Keratinocyte (primary cell): ENCODE measurements around the gene LGALS7B. TPM values are rescaled to one million over a fixed set of nuclear protein-coding genes. Genes with fewer than 3 reads are reported as not detected.

Experiments
- DNase-seq: peaks from one replicate; pipeline ENCODE4 v3.0.0-alpha.2; 2011; ENCODE audit warnings: low read depth, missing footprints, low spot score
- FAIRE-seq: peaks from 2 replicates; lab custom pipeline; 2011; peaks lifted over from hg19 to GRCh38; lab: Jason Lieb, UNC
- H2AFZ ChIP-seq: 2 replicates; pipeline ENCODE4 v1.6.0; 2012; ENCODE audit warnings: low read length, control low read depth, inconsistent platforms; ENCODE audit not compliant: control insufficient read depth
- H3K27ac ChIP-seq: 2 replicates; pipeline ENCODE4 v1.5.1; 2011; ENCODE audit warnings: low read length; ENCODE audit not compliant: control insufficient read depth, insufficient read depth
- H3K27me3 ChIP-seq: 3 replicates; pipeline ENCODE4 v1.6.0; 2011; ENCODE audit warnings: low read length; ENCODE audit not compliant: control insufficient read depth, insufficient read depth; ENCODE audit errors: extremely low read depth
- H3K36me3 ChIP-seq, 2 experiments: 2 replicates in 1 of 2; 3 replicates in 1 of 2; pipeline ENCODE4 v1.5.1; 2011; ENCODE audit warnings: low read length in 2 of 2, mild to moderate bottlenecking in 1 of 2; ENCODE audit not compliant: control insufficient read depth in 2 of 2, insufficient read depth in 2 of 2; ENCODE audit errors: extremely low read depth in 1 of 2
- H3K4me1 ChIP-seq: 3 replicates; pipeline ENCODE4 v1.5.1; 2011; ENCODE audit warnings: low read length; ENCODE audit not compliant: control insufficient read depth, insufficient read depth; ENCODE audit errors: extremely low read depth
- H3K4me2 ChIP-seq: 3 replicates; pipeline ENCODE4 v1.6.0; 2011; ENCODE audit warnings: low read depth, low read length; ENCODE audit not compliant: control insufficient read depth, insufficient read depth; ENCODE audit errors: extremely low read depth
- H3K4me3 ChIP-seq, 3 experiments: fragments of 200-600 bp in 1 of 3; sonication (generic) in 1 of 3; 2 replicates in 2 of 3; 3 replicates in 1 of 3; pipeline ENCODE4 v1.5.1; 2011 to 2016; ENCODE audit warnings: low read length in 3 of 3, mild to moderate bottlenecking in 3 of 3, control low read depth in 2 of 3, inconsistent platforms in 1 of 3, low read depth in 1 of 3, mixed read lengths in 1 of 3, mixed run types in 1 of 3, moderate library complexity in 1 of 3; ENCODE audit not compliant: control insufficient read depth in 2 of 3, insufficient read depth in 2 of 3; ENCODE audit errors: extremely low read depth in 1 of 3
- H3K79me2 ChIP-seq: 2 replicates; pipeline ENCODE4 v1.6.0; 2012; ENCODE audit warnings: low read length; ENCODE audit not compliant: control insufficient read depth, insufficient read depth
- H3K9ac ChIP-seq: 3 replicates; pipeline ENCODE4 v1.6.0; 2011; ENCODE audit warnings: low read length; ENCODE audit not compliant: control insufficient read depth, insufficient read depth; ENCODE audit errors: extremely low read depth
- H3K9me1 ChIP-seq: 3 replicates; pipeline ENCODE4 v1.6.0; 2011; ENCODE audit warnings: low read length; ENCODE audit not compliant: control insufficient read depth, insufficient read depth; ENCODE audit errors: extremely low read depth
- H3K9me3 ChIP-seq: 2 replicates; pipeline ENCODE4 v1.5.1; 2012; ENCODE audit warnings: low read depth, low read length; ENCODE audit not compliant: control insufficient read depth
- H4K20me1 ChIP-seq: 3 replicates; pipeline ENCODE4 v1.6.0; 2011; ENCODE audit warnings: low read length; ENCODE audit not compliant: control insufficient read depth, insufficient read depth; ENCODE audit errors: extremely low read depth
- CTCF ChIP-seq, 3 experiments: IDR thresholded peaks in 1 of 3; conservative IDR thresholded peaks in 1 of 3; optimal IDR thresholded peaks in 1 of 3; 2 replicates in 2 of 3; 3 replicates in 1 of 3; pipeline versions ENCODE3 to v1.5.1; 2011; ENCODE audit warnings: low read length in 3 of 3, mild to moderate bottlenecking in 3 of 3, moderate library complexity in 2 of 3, control low read depth in 1 of 3, inconsistent platforms in 1 of 3; ENCODE audit not compliant: insufficient read depth in 2 of 3; ENCODE audit errors: extremely low read depth in 1 of 3
- EZH2 ChIP-seq: IDR thresholded peaks from one replicate; pipeline ENCODE4 v1.6.1; 2012; ENCODE audit warnings: inconsistent platforms, mild to moderate bottlenecking, low read length, moderate library complexity
- dilution Hi-C: fragments of 300-500 bp; cut with MboI; formaldehyde crosslinking; loops from one replicate; pipeline ENCODE4 v1.7.0; 2020; ENCODE audit warnings: low sequenced_read_pairs; ENCODE audit not compliant: extremely low pct_ligation_motif_present
- polyA plus RNA-seq, 5 experiments: library from polyadenylated mRNA; depleted of rRNA in 3 of 5; stranded (reverse) in 3 of 5; stranded (forward) in 1 of 5; unstranded in 1 of 5; fragments of >200 nt; gene quantifications; 1 replicate in 1 of 5; 2 replicates in 3 of 5; 3 replicates in 1 of 5; pipeline versions ENCODE4 v1.2.1 to v1.2.3, GENCODE V29; 2011 to 2012; ENCODE audit warnings: missing spikeins in 2 of 5, low read depth in 1 of 5, low replicate concordance in 1 of 5

The LGALS7B gene
- polyA plus RNA-seq, 1 donor (not counting 4 experiments of a cell fraction or from before 2014, with no cell fraction given), result 1,668 TPM

GRCh38 chr19:38742906-38743305 is 46.1 kb upstream of the LGALS7B start:
- Histone ChIP-seq H3K9me1 (no peaks in the 10 kb centered on the region), H2AFZ (no peak overlapping the region), H3K36me3 (no peaks in the 10 kb centered on the region), H3K4me1 (peaks cover 8% of the 10 kb centered on the region), H3K4me3 (no peak overlapping the region), H3K79me2 (no peaks in the 10 kb centered on the region), H3K9ac (no peak overlapping the region), H3K4me2 (no peak overlapping the region), H3K27me3 (no peaks in the 10 kb centered on the region), H3K9me3 (no peaks in the 10 kb centered on the region), H4K20me1 (no peaks in the 10 kb centered on the region), H3K27ac (no peak overlapping the region)
- DNase-seq (no peak), FAIRE-seq (no peak)
- no peak for TF ChIP-seq EZH2
- no peak for TF ChIP-seq CTCF (optimal IDR thresholded peaks at IDR 0.05 in 1 of 3, IDR thresholded peaks at IDR 0.05 in 1 of 3, conservative IDR thresholded peaks at IDR 0.05 in 1 of 3; ENCODE audit: extremely low read depth in 1 of 3, insufficient read depth in 2 of 3, low read length in 3 of 3)
- dilution Hi-C loops, result no loop called here

DNA sequence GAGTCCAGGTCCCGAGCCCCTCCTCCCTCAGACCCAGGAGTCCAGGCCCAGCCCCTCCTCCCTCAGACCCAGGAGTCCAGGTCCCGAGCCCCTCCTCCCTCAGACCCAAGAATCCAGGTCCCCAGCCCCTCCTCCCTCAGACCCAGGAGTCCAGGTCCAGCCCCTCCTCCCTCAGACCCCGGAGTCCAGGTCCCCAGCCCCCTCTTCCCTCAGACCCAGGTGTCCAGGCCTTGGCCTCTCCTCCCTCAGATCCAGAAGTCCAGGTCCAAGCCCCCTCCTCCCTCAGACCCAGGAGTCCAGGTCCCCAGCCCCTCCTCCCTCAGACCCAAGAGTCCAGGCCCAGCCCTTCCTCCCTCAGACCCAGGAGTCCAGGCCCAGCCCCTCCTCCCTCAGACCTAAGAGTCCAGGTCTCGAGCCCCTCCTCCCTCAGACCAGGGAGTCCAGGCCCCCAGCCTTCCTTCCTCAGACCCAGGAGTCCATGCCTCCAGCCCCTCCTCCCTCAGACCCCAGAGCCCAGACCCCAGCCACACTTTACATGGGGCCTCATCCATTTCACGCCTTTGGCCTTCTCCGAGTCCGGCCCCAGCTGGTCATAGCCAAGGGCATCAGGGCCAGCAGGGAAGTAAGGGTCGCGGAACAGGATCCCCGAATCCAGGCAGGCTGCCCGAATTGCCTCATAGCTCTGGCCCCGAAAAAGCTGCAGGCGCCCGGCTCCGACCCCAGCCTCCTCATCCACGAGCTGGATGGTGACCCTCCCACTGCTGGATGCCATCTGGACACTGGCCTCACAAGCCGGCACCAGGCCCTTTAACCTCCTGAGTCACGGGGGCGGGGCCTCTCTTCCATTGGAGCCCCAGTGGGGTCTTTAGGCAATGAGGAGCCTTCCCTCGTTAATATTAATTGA is 45.4 kb upstream of the LGALS7B start:
- no peak for TF ChIP-seq CTCF (optimal IDR thresholded peaks at IDR 0.05 in 1 of 3, IDR thresholded peaks at IDR 0.05 in 1 of 3, conservative IDR thresholded peaks at IDR 0.05 in 1 of 3; ENCODE audit: extremely low read depth in 1 of 3, insufficient read depth in 2 of 3, low read length in 3 of 3)
- TF ChIP-seq EZH2, result no peak
- Histone ChIP-seq H2AFZ (no peak overlapping the region), H4K20me1 (no peaks in the 10 kb centered on the region), H3K4me2 (no peak overlapping the region), H3K27me3 (no peaks in the 10 kb centered on the region), H3K9me3 (no peaks in the 10 kb centered on the region), H3K4me3 (no peak overlapping the region), H3K9ac (no peak overlapping the region), H3K79me2 (no peaks in the 10 kb centered on the region), H3K36me3 (no peaks in the 10 kb centered on the region), H3K27ac (no peak overlapping the region), H3K9me1 (no peaks in the 10 kb centered on the region), H3K4me1 (peaks cover 8% of the 10 kb centered on the region)
- FAIRE-seq (no peak), DNase-seq (no peak)
- dilution Hi-C loops, result no loop called here
